H7 (cell line): Measurements from ENCODE around the gene C14orf119. TPM values are rescaled to one million over a fixed set of nuclear protein-coding genes. Genes with fewer than 3 reads are reported as not detected.

ENCODE experiments used
- DNase-seq: peaks from one replicate; pipeline ENCODE4 v3.0.0; 2012
- H3K27me3 ChIP-seq: 2 replicates; pipeline ENCODE4 v1.6.0; 2011; ENCODE audit warnings: mild to moderate bottlenecking, low read length; ENCODE audit not compliant: control insufficient read depth, insufficient read depth
- H3K36me3 ChIP-seq: replicated peaks from 2 replicates; pipeline ENCODE4 v1.5.1; 2011; ENCODE audit warnings: low read length; ENCODE audit not compliant: control insufficient read depth, insufficient read depth
- H3K4me3 ChIP-seq: 2 replicates; pipeline ENCODE4 v1.5.1; 2011; ENCODE audit warnings: low read depth, mild to moderate bottlenecking, control low read depth, low read length, moderate library complexity; ENCODE audit not compliant: insufficient read depth
- total RNA-seq: library from RNA; depleted of rRNA; stranded (reverse); fragments of >200 nt; shearing (Covaris generic); gene quantifications from 2 replicates; pipeline ENCODE4 v1.2.3, GENCODE V29; 2014

Gene C14orf119
- total RNA-seq, 1 experiment from 2014 or later = 97.8 TPM

GRCh38 chr14:23056145-23056955 lies 39.0 kb upstream of the C14orf119 start:
- Histone ChIP-seq H3K27me3 (peaks cover 7% of the 10 kb centered on the region), H3K4me3 (peak overlapping the region; percentile 74), H3K36me3 (peaks cover 16% of the 10 kb centered on the region)
- peak; percentile 95 for DNase-seq

- DNase-seq = peak; percentile 96
- Histone ChIP-seq H3K27me3 (peaks cover 7% of the 10 kb centered on the region), H3K36me3 (peaks cover 20% of the 10 kb centered on the region), H3K4me3 (peak within 1 kb of the TSS; percentile 74)
Observed at GRCh38 chr14:23056956-23057756, 38.1 kb upstream of the C14orf119 start, which contains the start of gene CDH24. TSS of gene CDH24 (minus strand) at chr14:23057520. CDS start at chr14:23055733, 1,787 bp downstream.

GRCh38 chr14:23057757-23058653 lies 37.3 kb upstream of the C14orf119 start:
- Histone ChIP-seq H3K27me3 (peaks cover 7% of the 10 kb centered on the region), H3K36me3 (peaks cover 28% of the 10 kb centered on the region), H3K4me3 (peak overlapping the region; percentile 74)
- peak; percentile 96 for DNase-seq

GRCh38 chr14:23058654-23059504 lies 36.4 kb upstream of the C14orf119 start:
- peak; percentile 70 for DNase-seq
- H3K36me3 ChIP-seq = peaks cover 35% of the 10 kb centered on the region

GRCh38 chr14:23060536-23061260 lies 34.6 kb upstream of the C14orf119 start:
- DNase-seq = peak; percentile 26
- Histone ChIP-seq H3K36me3 (peaks cover 47% of the 10 kb centered on the region), H3K27me3 (peaks cover 7% of the 10 kb centered on the region), H3K4me3 (no peak overlapping the region)

More at GRCh38 chr14:23058654-23059504, 36.4 kb upstream of the C14orf119 start:
- peaks cover 7% of the 10 kb centered on the region for H3K27me3 ChIP-seq
- H3K4me3 ChIP-seq = no peak overlapping the region

- Histone ChIP-seq H3K36me3 (peaks cover 58% of the 10 kb centered on the region), H3K4me3 (no peak overlapping the region), H3K27me3 (peaks cover 2% of the 10 kb centered on the region)
- DNase-seq = peak; percentile 23
Observed at GRCh38 chr14:23062002-23062401, 33.3 kb upstream of the C14orf119 start.

- Histone ChIP-seq H3K27me3 (no peaks in the 10 kb centered on the region), H3K4me3 (no peak overlapping the region), H3K36me3 (peaks cover 70% of the 10 kb centered on the region)
- no peak for DNase-seq
Observed at GRCh38 chr14:23063601-23064000, 31.7 kb upstream of the C14orf119 start.

GRCh38 chr14:23066368-23066767 lies 28.9 kb upstream of the C14orf119 start:
- Histone ChIP-seq H3K4me3 (no peak overlapping the region), H3K36me3 (peaks cover 59% of the 10 kb centered on the region), H3K27me3 (no peaks in the 10 kb centered on the region)
- peak; percentile 19 for DNase-seq

- no peaks in the 10 kb centered on the region for H3K27me3 ChIP-seq
- DNase-seq = peak; percentile 38
- H3K4me3 ChIP-seq = no peak overlapping the region
- H3K36me3 ChIP-seq = peaks cover 56% of the 10 kb centered on the region
Observed at GRCh38 chr14:23066855-23067744, 28.2 kb upstream of the C14orf119 start.

- peaks cover 52% of the 10 kb centered on the region for H3K36me3 ChIP-seq
- no peak overlapping the region for H3K4me3 ChIP-seq
Observed at GRCh38 chr14:23067847-23068788, 27.2 kb upstream of the C14orf119 start.

GRCh38 chr14:23068789-23069412 lies 26.4 kb upstream of the C14orf119 start:
- Histone ChIP-seq H3K27me3 (no peaks in the 10 kb centered on the region), H3K4me3 (no peak overlapping the region), H3K36me3 (peaks cover 45% of the 10 kb centered on the region)
- peak; percentile 93 for DNase-seq

More at GRCh38 chr14:23067847-23068788, 27.2 kb upstream of the C14orf119 start:
- no peaks in the 10 kb centered on the region for H3K27me3 ChIP-seq
- peak; percentile 69 for DNase-seq
